GM15510 (cell line): ENCODE data around the gene SPEM3.
"Not testable (repeated sequence)": the region's sequence is repeated elsewhere in the genome, so short reads cannot be mapped to it uniquely, and the experiment has no call there.

Experiments
- POLR2A ChIP-seq: IDR thresholded peaks from 3 replicates; pipeline ENCODE4 v1.6.1; 2011; ENCODE audit warnings: borderline replicate concordance; ENCODE audit not compliant: insufficient read length; ENCODE audit errors: extremely low read depth

The SPEM3 gene

DNA sequence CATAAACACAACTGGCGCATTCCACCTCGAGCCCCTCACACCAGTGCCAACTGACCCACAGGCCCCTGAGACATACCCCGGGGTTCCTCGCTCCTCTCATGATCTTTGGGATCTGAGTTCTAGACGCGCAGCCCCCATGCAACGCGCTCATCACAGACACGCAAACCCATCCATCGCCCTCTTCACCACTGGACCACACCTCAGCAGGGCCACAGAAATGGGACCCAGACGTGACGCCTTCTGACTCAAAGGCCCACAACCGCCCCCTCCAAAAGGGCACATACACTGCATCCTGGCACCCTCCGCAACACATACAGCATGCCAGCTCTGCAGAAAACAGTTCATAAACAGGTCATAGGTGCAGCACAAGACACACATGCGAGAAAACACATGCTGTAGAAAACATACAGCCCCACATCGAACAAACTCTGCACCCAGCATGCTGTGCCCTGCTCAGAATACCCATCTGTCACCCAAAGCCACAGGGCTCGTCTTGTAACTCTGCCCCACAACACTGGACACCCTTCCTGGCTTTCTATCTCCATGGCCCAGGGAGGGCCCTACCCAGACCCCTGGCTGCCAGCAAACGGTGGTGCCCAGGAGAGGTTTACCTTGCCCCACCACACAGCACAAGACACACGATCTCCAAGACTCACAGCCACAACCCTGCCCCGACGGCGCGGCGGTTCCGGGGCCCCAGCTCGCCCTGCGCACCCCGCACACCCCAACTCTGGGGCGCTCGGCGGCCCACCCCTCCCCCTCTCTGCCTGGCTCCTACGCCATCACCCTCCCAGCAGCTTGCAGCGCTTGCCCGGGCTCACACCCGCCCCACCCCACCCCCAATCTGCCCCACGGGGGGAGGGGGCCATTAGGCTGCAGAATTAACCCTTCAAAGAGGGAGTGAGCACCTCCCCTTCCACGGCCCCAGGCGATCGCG, 49.9 kb downstream of the SPEM3 start:
- TF ChIP-seq POLR2A, result no peak

DNA sequence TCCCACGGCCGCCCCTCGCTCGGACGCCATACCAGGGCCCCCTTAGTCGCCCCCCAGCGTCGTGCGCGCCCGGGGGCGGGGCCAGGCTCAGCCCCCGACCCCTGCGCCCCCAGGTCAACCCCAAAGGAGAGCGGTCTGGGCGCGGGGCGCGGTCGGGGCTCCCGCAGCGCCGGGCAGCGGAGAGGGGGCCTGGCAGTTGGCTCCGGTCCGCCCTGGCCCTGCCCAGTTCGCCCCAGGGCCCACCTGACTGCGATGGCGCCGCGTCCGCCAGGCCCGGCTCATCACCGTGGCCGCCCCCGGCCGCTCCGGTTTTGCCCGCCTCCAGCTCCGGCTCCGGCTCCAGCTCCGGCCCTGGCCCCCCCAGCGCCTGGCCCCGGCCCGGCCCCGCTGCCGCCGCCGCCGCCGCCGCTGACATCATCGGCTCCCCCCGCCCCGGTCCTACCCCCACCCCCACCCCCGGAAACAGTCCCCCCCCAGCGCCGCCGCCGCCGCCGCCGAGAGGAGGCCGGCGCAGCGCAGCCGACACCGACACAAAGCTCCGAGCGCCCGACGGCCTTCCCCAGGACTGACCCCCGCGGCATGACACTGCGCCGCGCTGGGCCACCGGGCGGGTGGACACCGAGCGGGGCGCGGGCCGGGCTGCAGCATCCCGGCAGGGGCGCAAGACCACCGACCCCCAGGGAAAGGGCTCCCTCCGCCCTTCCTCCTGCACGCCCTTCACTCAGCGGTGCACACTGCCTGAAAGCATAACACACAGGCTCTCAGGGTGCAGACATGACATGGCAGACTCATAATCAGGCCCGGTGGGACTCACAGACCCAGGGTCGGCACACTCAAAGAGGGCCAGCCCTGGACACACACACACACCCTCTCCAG, 50.8 kb downstream of the SPEM3 start, which contains the start of gene ZBTB4:
Gene ZBTB4 (minus strand): TSS at position 419 of the 876 bp plus-strand sequence. CDS start 12,830 bp downstream, outside the sequence.
- peak; percentile 40 for TF ChIP-seq POLR2A

DNA sequence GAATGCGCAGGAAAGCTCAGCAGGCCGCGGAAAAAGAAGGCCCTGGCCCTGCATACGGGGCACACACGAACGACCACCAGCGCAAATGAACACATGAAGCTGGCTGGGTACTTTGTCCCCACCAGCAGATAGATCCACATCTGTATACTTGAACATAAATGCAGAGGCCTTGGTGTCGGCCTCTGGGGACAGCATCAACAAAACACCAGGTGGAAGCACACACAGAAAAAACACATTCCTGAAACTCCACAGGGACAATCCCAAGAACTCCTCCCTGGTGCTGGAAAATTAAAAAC, 51.4 kb downstream of the SPEM3 start:
- no peak for TF ChIP-seq POLR2A

DNA sequence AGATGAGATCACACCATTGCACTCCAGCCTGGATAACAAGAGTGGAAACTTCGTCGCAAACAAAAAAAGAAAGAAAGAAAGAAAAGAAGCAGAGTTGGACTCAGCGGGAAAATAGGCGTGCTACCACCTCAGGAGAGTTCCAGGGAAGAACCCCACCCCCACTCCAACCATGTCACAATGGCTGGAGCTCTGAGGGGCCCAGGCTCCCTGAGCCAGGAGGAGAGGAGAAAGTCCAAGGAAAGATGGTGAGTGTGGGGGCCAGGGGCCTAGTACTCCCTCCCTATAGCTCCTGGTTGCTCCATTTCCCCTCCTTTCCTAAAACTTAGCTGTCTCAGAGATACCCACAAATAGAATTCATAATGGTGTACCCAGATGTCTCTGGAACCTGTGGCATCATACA, 52.6 kb downstream of the SPEM3 start, which contains the start of gene SLC35G6:
Gene SLC35G6 (plus strand): TSS at position 172 of the 400 bp plus-strand sequence. CDS start 71 bp downstream, at position 243.
- not testable (repeated sequence) for TF ChIP-seq POLR2A
